Thyroid gland (tissue), 4 donors: Measurements from ENCODE around the gene ESPN.
"Not testable (repeated sequence)": the region's sequence is repeated elsewhere in the genome, so short reads cannot be mapped to it uniquely, and the experiment has no call there.

Source experiments
- POLR2A ChIP-seq, 2 donors: fragments of 450-650 bp; IDR thresholded peaks; one replicate each; pipeline ENCODE4 v1.6.1; 2017; ENCODE audit warnings: antibody characterized with exemption in 2 of 2, mild to moderate bottlenecking in 2 of 2, moderate library complexity in 1 of 2
- TF ChIP-seq, protein P1 (sequence below), 6 experiments: fragments of 200-600 bp in 3 of 6; fragments of 450-650 bp in 3 of 6; sonication (generic) in 3 of 6; IDR thresholded peaks; one replicate each; pipeline ENCODE4 v1.5.1; 2016 to 2019; ENCODE audit warnings: antibody characterized with exemption in 6 of 6, mild to moderate bottlenecking in 2 of 6, inconsistent platforms in 1 of 6, moderate library complexity in 1 of 6

DNA sequence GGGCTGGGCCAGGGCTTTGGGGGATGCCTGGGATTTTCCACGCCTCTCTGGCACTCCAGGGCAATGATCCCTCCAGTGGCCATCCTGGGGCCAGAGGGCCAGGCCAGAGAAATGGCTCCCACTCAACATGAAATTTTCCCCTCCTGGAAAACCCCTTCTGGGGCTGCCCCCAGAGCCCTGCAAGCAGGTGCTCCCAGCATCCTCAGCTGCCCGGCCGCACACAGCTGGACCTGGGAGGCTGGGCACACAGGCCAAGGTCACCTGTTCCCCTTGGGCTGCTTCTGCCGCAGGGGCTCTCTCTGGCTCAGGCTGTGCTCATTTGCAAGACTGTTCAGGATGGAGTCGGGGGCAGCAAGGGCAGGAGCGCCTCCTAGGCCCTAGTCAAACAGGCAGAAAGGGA is 3.9 kb downstream of the ESPN start:
- TF ChIP-seq POLR2A (IDR thresholded peaks at IDR 0.05): not testable (repeated sequence)
- TF ChIP-seq, protein P1, sequence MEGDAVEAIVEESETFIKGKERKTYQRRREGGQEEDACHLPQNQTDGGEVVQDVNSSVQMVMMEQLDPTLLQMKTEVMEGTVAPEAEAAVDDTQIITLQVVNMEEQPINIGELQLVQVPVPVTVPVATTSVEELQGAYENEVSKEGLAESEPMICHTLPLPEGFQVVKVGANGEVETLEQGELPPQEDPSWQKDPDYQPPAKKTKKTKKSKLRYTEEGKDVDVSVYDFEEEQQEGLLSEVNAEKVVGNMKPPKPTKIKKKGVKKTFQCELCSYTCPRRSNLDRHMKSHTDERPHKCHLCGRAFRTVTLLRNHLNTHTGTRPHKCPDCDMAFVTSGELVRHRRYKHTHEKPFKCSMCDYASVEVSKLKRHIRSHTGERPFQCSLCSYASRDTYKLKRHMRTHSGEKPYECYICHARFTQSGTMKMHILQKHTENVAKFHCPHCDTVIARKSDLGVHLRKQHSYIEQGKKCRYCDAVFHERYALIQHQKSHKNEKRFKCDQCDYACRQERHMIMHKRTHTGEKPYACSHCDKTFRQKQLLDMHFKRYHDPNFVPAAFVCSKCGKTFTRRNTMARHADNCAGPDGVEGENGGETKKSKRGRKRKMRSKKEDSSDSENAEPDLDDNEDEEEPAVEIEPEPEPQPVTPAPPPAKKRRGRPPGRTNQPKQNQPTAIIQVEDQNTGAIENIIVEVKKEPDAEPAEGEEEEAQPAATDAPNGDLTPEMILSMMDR (IDR thresholded peaks at IDR 0.05): not testable (repeated sequence)
